H4 (cell line): ENCODE measurements around the gene GFER. TPM values are rescaled to one million over a fixed set of nuclear protein-coding genes. Genes with fewer than 3 reads are reported as not detected.
"Not testable (repeated sequence)": the region's sequence is repeated elsewhere in the genome, so short reads cannot be mapped to it uniquely, and the experiment has no call there.

Experiments used
- DNase-seq: peaks from one replicate; pipeline ENCODE4 v3.0.0-alpha.2; 2015; ENCODE audit warnings: low spot score
- total RNA-seq: library from RNA; depleted of rRNA; stranded (reverse); fragments of >200 nt; shearing (Covaris generic); gene quantifications from 2 replicates; pipeline ENCODE4 v1.2.3, GENCODE V29; 2014; rRNA removed

GFER gene
- 13.4 and 15.1 TPM in 2 replicates for total RNA-seq

DNA sequence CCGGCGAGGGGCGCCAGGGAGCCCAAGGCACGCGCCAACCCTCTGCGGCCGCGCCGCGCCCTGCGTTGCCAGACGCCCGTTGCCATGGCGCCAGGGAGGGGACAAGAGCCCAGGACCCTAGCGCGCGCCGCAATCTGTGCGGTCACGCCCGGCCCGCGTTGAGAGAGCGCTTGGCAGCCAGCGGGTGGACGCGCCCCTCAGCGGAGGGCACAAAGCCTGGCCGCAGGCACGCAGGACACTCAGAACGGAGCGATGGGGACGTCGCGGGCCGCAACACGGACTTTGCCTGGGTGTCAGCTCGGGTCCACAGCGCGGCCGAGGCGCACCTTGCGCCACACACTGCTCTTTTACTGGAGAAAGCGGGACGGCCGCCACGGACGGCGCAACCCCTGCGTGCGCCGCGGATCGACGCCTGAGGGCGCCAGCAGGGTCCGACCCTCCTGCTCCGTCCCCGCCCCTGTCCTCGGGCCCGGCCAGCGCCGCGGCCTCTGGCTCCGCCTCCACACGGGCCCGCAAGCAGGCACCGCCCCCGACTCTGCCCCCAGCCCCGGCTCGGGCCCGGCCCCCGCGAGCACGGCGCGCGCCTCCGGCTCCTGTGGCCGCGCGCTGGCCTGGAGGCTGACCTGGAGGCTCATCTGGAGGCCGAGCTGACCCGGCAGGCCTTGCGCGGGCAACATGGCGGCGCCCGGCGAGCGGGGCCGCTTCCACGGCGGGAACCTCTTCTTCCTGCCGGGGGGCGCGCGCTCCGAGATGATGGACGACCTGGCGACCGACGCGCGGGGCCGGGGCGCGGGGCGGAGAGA is at the start of gene GFER:
GFER (plus strand) TSS at position 650 of the 803 bp plus-strand sequence; CDS start at position 676, 26 bp downstream.
- peak; percentile 77 for DNase-seq

DNA sequence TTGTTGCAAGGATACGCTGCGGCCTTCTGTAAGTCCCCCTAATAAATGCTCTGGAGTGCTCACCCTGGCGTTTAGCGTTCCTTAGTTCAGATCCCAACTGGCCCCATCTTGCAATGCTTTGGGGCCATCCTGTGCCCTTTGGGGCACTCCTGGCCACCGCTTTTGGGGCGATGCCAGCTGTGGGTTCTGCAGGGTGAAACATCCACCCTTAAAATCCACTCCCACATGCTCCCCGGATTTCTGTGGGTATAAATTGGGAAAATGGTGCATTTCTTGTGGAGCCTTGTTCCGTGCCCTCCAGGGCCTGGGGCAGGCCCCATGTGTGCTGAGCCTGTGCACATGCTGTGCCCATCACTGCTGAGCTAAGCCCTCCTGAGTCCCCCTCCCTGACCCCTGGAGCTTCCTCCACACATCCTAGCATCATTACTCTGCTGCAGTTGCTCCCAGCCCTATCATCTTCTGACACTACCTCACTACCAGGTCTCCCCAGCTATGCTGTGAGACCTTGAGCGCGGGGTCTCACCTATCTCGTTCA is 47.0 kb upstream of the GFER start:
- no peak for DNase-seq

DNA sequence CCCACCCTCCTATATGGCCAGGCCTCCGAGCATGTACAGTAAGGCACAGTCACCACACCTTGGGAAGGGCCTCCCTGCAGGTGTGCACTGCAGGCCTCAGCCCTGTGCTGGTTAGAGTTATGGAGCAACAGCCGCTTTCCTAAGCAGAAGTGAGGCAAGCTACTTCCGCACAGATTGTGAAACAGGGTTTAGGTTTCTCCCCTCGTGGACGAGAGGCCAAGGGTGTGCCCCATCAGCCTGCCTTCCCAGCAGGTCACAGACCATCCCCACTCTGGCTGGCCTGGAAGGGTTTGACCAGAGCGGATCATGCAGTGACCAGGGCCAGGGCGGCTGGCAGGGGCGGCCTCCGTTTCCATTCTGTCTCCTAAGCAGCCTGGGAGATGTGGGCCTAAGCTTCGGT is 45.7 kb upstream of the GFER start:
- DNase-seq: no peak

DNA sequence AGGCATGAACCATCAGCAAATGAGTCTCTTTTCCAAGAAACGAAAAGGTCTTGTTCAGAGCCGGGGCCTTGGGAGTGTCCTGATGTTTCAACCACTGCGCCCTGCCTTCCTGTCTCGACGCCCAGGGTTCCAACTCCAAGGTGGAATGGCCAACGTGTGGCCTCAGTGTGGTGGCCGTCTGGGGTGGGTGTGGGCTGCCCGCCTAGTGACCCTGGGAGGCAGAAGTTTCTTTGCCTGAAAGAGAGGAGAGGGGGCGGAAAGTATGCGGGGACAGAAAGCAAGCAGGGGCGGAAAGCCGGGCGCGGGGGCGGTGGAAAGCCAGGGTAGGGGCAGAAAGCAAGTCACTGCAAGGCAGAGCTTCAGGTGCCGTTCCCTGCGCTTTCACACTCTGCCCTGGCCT is 45.1 kb upstream of the GFER start:
- DNase-seq: no peak

- not testable (repeated sequence) for DNase-seq
Observed at GRCh38 chr16:1939833-1940232, 44.2 kb upstream of the GFER start.

- DNase-seq: no peak
Observed at GRCh38 chr16:1940273-1941161, 43.5 kb upstream of the GFER start.

- DNase-seq: no peak
Observed at GRCh38 chr16:1941162-1942046, 42.6 kb upstream of the GFER start.

- no peak for DNase-seq
Observed at GRCh38 chr16:1942047-1942809, 41.8 kb upstream of the GFER start.

DNA sequence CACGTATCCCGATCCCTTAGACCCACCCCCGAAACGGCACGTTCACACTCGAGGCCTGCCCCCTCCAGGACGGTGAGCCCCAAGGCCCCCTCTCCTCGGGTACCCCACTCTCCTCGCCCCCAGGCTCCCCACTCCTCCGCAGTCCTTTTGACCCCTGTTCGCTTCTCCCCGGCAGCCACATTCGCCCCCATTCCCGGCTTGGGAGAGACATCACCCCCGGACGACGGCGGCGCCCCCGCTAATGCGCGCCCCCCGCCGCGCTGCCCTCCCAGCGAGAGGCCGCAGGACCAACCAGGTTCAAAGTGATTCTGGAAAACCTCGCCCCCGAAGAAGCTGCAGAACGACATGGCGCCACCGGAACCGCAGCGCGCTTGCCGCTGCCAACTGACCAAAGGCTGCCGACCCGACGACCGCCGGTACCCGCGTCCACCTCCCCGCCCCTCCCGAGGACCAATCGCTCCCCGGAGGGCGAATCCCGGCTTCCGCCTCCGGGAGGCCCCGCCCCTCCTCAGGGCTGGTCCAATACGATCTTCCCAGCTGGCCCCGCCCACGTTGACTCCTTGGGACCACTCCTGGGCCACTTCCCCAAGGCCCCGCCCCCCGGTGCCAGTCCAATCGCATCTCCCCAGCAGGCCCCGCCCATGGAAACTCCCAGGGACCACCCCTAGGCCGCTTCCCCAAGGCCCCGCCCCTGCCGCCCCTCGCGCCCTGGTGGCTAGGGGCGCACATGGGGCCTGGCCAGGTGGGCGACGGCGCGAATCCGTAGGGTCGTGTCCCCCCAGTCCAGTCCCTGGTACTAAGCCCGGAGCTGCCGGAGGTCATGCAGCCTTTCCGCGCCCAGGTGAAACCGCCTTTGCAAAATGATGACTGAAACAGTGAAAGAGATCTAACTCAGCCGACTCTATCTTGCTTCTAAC is 40.9 kb upstream of the GFER start, which contains the start of gene MSRB1:
MSRB1 (minus strand) TSS at position 390 of the 917 bp plus-strand sequence; CDS start at position 347, 43 bp downstream.
- DNase-seq: peak; percentile 97

DNA sequence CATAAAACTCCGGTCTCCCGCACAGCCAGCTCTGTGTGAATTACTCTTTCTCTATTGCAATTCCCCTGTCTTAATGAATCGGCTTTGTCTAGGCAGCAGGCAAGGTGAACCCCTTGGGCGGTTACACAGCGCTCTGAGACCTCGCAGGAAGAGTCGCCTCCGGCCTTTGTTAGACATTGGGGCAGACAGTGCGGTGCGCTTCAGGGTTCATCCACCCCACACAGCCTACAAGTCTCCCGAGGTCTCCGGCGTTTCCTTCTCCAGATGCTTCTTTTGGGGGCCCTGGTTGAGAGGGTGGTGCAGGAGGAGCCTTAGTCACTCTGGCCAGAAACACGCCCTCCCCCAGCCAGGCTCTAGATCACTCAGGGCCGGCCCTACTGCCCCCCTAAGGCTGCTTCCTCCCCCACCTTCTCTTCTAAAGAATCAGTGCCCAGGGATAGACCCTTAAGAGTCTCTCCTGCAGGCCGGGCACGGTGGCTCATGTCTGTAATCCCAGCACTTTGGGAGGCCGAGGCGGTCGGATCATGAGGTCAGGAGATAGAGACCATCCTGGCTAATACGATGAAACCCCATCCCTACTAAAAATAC is 39.3 kb upstream of the GFER start:
- no peak for DNase-seq

DNA sequence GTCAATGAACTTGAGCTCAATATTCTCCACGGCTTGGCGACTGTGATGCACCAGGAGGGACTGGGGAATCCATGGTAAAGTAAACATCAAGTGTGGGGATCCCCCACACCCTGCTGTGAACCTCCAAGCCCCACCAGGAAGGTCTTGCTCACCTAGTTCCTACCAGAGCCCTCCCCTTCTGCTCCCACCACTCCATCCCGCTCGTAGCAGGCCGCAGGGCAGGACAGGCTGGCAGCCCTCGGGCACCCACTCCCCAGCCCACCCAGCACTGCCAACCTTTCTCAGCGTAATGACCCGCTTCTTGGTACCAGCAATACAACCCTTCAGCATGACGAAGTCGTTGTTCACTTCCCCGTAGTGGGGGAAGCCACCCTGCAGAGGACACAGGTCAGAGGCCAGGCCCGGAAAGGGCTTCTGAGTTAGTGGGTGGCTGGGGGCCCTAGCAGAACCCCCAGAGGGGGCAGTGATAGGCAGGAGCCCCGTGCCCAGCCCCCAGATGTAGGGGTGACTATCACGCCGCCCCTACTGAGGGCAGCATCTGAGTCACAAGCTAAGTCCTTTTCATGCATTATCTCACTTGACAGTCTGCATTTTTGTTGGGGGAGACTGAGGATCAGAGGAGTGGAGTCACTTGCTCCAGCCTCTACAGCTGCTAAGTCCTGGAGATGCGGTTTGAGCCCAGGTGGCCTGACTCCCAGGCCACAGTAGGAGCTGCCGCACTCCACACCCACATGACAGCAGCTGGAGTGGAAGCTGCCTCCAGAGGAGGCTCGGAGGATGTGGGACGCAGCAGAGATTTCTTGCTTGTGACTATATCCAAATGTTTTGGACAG is 38.2 kb upstream of the GFER start:
- DNase-seq: no peak

DNA sequence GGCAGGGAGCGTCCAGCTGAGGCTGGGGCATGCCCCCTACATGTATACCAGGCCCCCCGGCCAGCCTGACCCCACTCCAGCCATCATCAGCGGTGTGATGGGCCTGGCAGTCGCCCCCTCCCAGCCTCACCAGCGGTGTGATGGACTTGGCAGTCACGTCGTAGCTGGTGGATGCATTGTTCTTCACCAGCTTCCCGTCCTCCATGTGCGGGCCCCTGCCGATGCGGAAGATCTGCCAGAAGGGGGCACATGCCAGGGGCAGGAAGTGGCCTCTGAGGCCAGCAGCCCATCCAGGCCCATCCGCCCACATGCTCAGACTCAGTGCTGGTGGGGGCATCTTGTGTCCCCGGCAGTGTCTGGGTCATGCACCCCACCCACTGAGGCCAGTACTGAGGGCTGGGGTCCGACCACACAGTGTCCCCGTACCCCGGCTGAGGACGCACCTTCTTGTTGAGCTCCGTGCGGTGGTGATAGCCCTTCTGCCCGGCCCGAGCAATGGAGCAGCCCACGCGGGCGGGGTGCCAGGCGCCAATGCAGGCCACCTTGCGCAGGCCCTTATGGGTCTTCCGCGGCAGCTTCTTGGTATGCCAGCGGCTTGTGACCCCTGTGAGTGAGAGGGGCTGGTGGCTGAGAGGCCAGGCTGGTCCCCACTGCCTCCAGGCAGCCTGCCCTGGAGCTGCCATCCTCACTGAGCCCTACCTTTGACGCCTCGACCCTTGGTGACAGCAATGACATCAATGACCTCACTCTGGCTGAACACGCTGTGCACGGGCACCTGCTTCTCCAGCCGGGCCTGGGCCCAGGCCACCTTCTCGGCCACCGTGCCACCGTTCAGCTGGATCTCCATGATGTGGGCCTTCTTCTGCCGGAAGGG is 37.3 kb upstream of the GFER start:
- DNase-seq: no peak

DNA sequence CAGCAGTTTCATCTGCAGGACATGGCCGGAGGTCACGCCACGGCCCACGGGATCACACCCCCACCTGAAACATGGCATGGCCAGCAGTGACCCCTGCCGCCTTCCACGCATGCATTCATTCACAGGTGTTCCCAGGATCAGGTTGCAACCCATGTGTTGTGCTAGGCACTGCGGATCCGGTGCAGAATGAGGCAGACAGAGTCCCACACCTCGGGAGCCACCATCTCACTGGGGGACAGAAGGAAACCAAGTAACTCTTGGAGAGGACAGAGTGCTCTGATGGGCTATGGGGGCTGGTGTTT is 36.7 kb upstream of the GFER start:
- DNase-seq: no peak

GRCh38 chr16:1949507-1949906 is 34.5 kb upstream of the GFER start:
- DNase-seq: no peak

GRCh38 chr16:1950047-1950446 is 33.9 kb upstream of the GFER start:
- no peak for DNase-seq

GRCh38 chr16:1950559-1950958 is 33.4 kb upstream of the GFER start:
- DNase-seq: no peak

DNA sequence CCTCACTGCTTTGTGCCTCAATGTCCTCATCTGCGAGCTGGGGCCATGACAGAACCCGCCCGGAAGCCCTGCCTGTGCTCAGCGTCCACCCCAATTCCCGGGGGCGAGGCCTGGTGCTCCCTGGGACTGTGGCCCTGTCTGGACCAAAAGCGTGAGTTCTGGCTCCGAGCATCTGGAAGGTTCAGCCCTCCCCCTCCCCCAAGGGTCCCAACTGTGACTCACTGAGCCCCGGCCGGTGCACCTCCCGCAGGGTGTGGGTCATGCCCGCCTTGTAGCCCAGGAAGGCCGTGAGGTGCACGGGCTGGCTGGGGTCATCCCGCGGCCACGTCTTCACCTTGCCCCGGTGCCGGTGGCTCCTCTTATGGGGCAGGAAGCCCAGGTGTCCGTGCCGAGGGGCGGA is 30.3 kb upstream of the GFER start:
- DNase-seq: no peak
